CD4-positive, alpha-beta T cell treated with Interleukin-21 for 1 hour (primary cell): Measurements from ENCODE around the gene HIBCH.
A peak's percentile ranks its signal among the peaks of the same experiment; 100 is the strongest.
"Not testable (repeated sequence)": the region's sequence is repeated elsewhere in the genome, so short reads cannot be mapped to it uniquely, and the experiment has no call there.

Experiments used
- DNase-seq: peaks from one replicate; pipeline ENCODE4 v3.0.0-alpha.2; 2020

Gene HIBCH

GRCh38 chr2:190342611-190343010 lies 23.0 kb upstream of the HIBCH start:
- no peak for DNase-seq

DNA sequence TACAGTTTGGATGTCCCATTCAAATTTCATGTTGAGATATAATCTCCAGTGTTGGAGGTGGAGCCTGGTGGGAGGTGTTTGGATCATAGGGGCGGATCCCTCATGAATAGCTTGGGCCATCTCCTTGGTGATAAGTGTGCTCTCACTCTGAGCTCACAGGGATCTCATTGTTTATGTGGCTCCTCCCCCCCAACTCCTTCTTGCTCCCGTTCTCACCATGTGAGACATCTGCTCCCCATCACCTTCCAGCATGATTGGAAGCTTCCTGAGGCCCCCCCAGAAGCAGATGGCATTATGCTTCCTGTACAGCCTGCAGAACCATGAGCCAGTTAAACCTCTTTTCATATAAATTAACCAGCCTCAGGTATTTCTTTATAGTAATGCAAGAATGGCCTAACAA lies 20.7 kb upstream of the HIBCH start:
- DNase-seq: no peak

GRCh38 chr2:190339394-190339793 lies 19.8 kb upstream of the HIBCH start:
- no peak for DNase-seq

DNA sequence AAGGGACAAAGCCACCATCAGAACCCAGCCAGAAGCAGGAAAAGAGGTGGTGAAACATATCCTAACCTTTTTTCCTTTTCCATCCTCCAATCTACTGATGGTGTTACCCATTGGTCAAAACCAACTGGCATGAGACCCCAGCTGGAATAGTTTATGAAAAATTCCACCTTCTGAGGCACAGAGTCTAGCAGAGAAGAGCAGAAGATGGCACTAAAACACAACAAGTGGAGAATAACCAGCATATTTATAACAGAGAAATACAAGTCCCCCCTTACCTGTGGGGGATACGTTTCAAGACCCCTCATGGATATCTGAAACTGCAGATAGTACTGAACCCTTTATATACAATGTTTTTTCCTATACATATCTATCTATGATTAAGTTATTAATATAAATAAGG lies 18.8 kb upstream of the HIBCH start:
- DNase-seq: no peak

- no peak for DNase-seq
Observed at GRCh38 chr2:190336420-190336819, 16.8 kb upstream of the HIBCH start.

GRCh38 chr2:190335584-190335983 lies 16.0 kb upstream of the HIBCH start:
- DNase-seq: not testable (repeated sequence)

DNA sequence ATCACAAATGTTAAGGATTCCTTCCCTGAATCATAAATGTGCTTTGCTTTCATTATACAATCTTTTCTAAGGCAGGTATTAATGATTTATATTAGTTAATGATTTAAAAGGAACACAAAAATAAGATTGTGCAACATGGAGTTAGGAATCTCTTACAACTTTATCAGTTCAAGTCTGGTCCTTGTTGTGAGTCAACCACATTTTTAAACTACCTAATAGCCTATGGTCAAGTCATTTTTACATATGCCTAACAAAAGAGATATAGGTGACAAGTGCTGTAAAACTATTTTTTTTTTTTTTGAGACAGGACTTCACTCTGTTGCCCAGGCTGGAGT lies 15.6 kb upstream of the HIBCH start:
- DNase-seq: no peak

DNA sequence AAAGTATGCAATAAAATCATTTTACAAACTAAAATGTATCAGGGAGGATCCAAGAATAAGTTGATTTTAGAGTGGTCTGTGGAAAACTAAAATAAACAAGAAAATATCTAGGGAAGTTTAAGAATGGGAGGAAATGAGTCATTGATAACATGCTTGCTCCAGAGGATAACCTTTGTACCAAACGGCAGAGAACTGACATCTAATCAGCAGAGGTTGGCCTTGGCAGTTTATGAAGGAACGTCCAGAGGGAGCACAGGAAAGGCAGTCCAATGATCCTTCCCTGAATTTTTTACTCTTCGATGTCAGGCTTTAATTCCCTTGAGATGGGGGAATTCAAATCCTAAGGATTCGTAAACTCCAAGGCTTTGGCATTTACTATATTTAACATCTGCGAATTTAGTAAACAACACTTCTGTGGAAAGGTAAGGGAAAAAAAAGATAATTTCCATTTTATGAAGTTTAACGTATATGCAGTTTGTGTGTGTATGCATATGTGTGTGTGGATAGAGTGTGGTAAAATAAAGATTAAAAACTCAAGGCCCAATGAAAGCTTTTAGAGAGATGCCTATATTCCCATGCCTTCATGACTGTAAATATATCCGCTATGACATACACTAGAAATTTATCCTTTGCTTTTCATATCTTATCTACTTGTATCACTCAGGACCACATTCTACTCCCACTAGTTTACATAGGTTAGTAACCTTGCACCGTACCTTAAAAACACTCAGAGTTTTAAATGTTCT lies 15.0 kb upstream of the HIBCH start:
- DNase-seq: no peak

DNA sequence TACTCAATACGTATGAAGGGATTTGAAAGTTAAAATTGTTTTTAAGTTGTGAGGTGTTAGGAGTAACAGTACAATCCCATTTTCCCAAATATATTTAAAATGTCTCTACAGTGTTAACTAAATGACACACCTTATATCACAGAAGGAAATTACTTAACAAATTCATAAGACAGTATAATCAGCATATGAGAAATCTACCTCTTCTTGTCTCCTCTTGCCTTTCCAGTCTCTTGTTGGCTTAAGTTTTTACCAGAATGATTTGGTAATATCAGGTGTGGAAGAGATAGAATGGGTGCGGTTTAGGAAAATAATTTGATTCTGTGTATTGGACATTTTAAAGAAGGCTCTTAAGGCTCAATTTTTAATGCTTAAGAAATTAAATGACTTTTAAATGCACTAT lies 14.3 kb upstream of the HIBCH start:
- DNase-seq: no peak

- DNase-seq: no peak
Observed at GRCh38 chr2:190333395-190333794, 13.8 kb upstream of the HIBCH start.

GRCh38 chr2:190328573-190329147 lies 9.0 kb upstream of the HIBCH start:
- DNase-seq: peak; percentile 5

DNA sequence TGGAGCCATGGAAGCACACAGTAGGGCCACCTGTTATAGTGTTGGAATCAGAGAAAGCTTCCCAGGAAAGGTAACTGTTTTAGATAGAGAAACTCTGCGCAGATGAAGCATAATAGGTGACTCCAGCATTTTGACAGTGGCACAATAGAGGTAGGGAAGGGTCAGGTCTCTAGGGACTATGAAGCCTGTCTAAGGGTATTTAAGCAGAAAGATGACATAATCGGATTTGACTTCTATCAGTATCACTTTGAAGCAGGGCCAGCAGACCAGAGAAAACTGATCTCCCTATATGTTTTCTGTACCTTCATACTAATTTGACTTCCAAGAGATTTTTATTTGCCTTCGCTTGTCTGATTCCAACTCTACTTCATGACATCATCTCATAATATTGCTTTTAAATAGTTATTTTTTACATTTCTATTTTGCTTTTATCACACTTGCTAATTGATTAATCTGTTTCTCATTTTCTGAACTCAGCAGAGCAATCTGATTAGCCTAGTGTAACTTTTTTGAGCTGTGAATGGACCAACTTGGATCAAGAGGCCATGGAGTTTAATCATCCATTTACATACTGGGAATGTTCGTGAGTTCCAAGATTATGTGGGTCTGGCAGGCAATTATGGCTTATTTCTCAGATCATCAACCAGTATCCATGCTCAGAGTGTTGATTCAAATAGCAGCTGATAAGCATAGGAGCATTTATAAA lies 8.4 kb upstream of the HIBCH start:
- DNase-seq: no peak

GRCh38 chr2:190325588-190325987 lies 6.0 kb upstream of the HIBCH start:
- DNase-seq: no peak

GRCh38 chr2:190323406-190323805 lies 3.8 kb upstream of the HIBCH start:
- no peak for DNase-seq

DNA sequence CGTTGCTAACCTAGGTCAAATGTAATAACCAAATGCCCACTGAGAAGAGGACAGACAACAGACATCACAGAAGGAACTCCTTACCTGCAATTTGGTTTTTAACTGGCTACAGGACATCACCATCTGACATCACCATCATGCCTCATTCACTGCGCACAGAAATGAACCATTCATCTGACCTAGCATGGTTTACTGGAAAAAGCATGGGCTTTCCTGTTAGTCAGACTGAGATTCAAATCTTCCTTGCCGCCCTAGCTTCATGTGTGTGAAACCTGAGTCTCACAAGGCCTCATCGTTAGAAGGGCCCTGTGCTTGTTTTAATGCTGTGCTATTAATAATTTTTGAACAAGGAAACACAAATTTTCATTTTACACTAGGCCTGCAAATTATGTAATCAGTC lies 1.1 kb upstream of the HIBCH start:
- DNase-seq: peak; percentile 39

GRCh38 chr2:190318931-190319554 lies 583 bp downstream of the HIBCH start:
- DNase-seq: peak; percentile 17

GRCh38 chr2:190318514-190318913 lies 1.1 kb downstream of the HIBCH start:
- DNase-seq: no peak

DNA sequence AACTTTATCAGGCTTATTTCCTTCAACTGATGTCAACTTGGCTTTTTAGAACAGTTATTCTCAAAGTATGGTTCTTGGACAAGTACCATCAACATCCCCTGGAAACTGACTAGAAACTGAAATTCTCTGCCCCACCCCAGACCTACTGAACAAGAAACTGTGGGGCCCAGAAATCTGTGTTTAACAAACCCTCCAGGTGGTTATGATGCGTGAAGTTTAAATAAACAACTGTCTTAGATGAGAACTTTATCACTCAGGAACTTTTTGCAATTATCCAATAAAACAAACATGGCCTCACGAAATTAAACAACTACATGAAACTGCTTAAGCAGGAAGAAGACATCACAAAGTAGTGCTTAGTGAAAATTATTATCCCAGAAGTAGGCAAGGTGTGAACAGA lies 4.4 kb downstream of the HIBCH start:
- DNase-seq: no peak

- no peak for DNase-seq
Observed at GRCh38 chr2:190313880-190314279, 5.7 kb downstream of the HIBCH start.

- DNase-seq: not testable (repeated sequence)
Observed at GRCh38 chr2:190312635-190313025, 7.0 kb downstream of the HIBCH start.

DNA sequence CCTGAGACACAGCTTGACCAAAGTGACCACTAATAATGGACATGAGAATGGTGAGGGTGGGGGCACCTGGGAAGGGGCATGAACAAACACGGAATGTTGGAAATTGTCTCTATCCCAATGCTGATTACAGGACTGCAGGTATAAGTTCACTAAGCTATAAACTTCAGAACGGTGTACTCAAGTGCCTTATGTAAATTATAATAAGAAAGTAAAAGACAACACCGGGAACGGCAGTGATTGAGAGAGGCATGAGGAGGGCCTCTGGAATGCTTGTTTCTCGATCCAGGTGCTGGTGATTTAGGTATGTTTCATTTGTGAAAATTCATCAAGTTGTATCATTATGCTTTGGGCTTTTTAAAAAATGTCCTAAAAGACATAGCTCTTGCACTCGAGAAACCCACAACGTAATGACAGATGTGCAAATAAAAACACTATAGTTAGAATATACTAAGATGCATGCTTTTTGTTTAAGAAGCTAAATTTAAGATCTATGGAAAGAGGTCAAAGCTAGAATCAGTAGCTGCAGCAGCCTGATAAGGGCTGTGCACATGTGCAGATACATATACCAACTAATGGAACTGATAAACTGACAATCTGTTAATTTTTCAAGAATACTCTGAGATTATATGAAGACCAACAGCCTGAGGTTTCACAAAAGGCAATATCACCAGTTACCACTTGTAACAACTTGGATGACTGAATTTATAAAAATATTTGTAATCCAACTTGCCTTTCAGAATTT lies 7.6 kb downstream of the HIBCH start:
- no peak for DNase-seq

DNA sequence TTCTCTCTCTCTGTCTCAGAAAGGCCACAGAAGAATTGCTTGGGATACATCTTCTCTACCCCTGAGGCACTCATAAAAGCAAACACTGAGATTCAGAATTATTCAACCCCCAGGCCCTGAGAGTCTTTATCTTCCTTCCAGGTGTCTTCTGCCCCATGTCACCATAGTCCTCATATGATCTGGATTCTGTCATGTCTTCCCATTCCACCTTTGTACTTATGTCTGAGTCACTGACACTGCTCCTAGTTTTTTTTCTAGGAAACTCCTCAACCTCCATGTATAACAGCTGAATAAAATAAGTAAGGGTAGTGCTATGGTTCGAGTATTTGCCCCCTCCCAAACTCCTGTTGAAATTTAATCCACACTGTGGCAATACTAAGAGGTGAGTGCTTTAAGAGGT lies 11.6 kb downstream of the HIBCH start:
- no peak for DNase-seq

- no peak for DNase-seq
Observed at GRCh38 chr2:190304404-190304803, 15.2 kb downstream of the HIBCH start.
